K562 (cell line): ENCODE data around the gene FXR1.

ENCODE experiments used
- BHLHE40 ChIP-seq: IDR thresholded peaks from 2 replicates; pipeline ENCODE4 v1.6.1; 2011; ENCODE audit warnings: low read length, improper control_type of control experiment
- CTCF ChIP-seq, 3 experiments: IDR thresholded peaks in 2 of 3; conservative IDR thresholded peaks in 1 of 3; 2 replicates each; pipeline ENCODE4 v1.5.1; 2011 to 2012; ENCODE audit warnings: low read length in 3 of 3, mild to moderate bottlenecking in 3 of 3, control low read depth in 2 of 3, improper control_type of control experiment in 1 of 3, inconsistent platforms in 1 of 3, low read depth in 1 of 3, mixed read lengths in 1 of 3, moderate library complexity in 1 of 3; ENCODE audit not compliant: insufficient read depth in 2 of 3
- ETS1 ChIP-seq: conservative IDR thresholded peaks from 2 replicates; pipeline ENCODE4 v1.6.1; 2011; ENCODE audit warnings: low read depth, mild to moderate bottlenecking, low read length; ENCODE audit not compliant: control insufficient read depth
- FOXK2 ChIP-seq, 2 experiments: fragments of 450-650 bp; IDR thresholded peaks in 1 of 2; conservative IDR thresholded peaks in 1 of 2; 2 replicates each; pipeline ENCODE4 v1.6.1; 2016; ENCODE audit warnings: low read depth in 2 of 2, mild to moderate bottlenecking in 1 of 2
- GTF2E2 ChIP-seq: fragments of 200-800 bp; sonication (Bioruptor generic); IDR thresholded peaks from 2 replicates; pipeline ENCODE4 v1.6.1; 2016; ENCODE audit warnings: missing genetic modification characterization, missing compliant biosample characterization
- NR3C1 ChIP-seq: sonication (generic); formaldehyde crosslinking; IDR thresholded peaks from 2 replicates; pipeline ENCODE4 v1.8.1; 2022; ENCODE audit warnings: missing genetic modification reagents
- PHF8 ChIP-seq: fragments of 200-600 bp; sonication (generic); IDR thresholded peaks from 2 replicates; pipeline ENCODE4 v1.6.1; 2012; ENCODE audit warnings: mixed run types, mild to moderate bottlenecking, inconsistent platforms, low read length, moderate library complexity, borderline replicate concordance
- RAD21 ChIP-seq, 2 experiments: fragments of 250-450 bp in 1 of 2; fragments of 450-650 bp in 1 of 2; sonication (Bioruptor Pico) in 1 of 2; formaldehyde crosslinking in 1 of 2; IDR thresholded peaks in 1 of 2; conservative IDR thresholded peaks in 1 of 2; 2 replicates each; pipeline versions ENCODE4 v1.4.0 to v1.8.0; 2020 to 2022; ENCODE audit warnings: mild to moderate bottlenecking in 2 of 2, moderate library complexity in 1 of 2
- ZBTB9 ChIP-seq: fragments of 450-650 bp; formaldehyde crosslinking; IDR thresholded peaks from 2 replicates; pipeline ENCODE4 v1.4.0; 2020; ENCODE audit warnings: mild to moderate bottlenecking, moderate library complexity
- ZC3H4 ChIP-seq: sonication (generic); formaldehyde crosslinking; IDR thresholded peaks from 2 replicates; pipeline ENCODE4 v1.9.0; 2021; ENCODE audit warnings: missing genetic modification reagents, borderline replicate concordance
- ZNF217 ChIP-seq: sonication (generic); formaldehyde crosslinking; IDR thresholded peaks from 2 replicates; pipeline ENCODE4 v1.8.0; 2022; ENCODE audit warnings: mild to moderate bottlenecking, missing genetic modification reagents
- TF ChIP-seq, protein P1 (sequence below), 3 experiments: fragments of 200-800 bp in 1 of 3; sonication (Bioruptor generic) in 1 of 3; sonication (generic) in 1 of 3; formaldehyde crosslinking in 1 of 3; IDR thresholded peaks; 2 replicates each; pipeline versions ENCODE4 v1.6.1 to v1.8.0; 2016 to 2022; ENCODE audit warnings: mild to moderate bottlenecking in 2 of 3, missing compliant biosample characterization in 2 of 3, missing genetic modification characterization in 2 of 3, missing genetic modification reagents in 1 of 3

- TF ChIP-seq ZBTB9 (no peak), FOXK2 (conservative IDR thresholded peaks at IDR 0.05 in 1 of 2, IDR thresholded peaks at IDR 0.05 in 1 of 2; ENCODE audit: low read depth in 2 of 2) (no peak), NR3C1 (no peak), PHF8 (no peak), BHLHE40 (no peak), GTF2E2 (tag) (no peak), ETS1 (no peak), RAD21 (CRISPR knock-in tag; conservative IDR thresholded peaks at IDR 0.05 in 1 of 2, IDR thresholded peaks at IDR 0.05 in 1 of 2) (no peak), CTCF (IDR thresholded peaks at IDR 0.05 in 2 of 3, conservative IDR thresholded peaks at IDR 0.05 in 1 of 3; ENCODE audit: insufficient read depth in 2 of 3, low read depth in 1 of 3, low read length in 3 of 3) (no peak), ZC3H4 (CRISPR knock-in tag) (no peak), ZNF217 (CRISPR knock-in tag) (no peak)
- TF ChIP-seq, protein P1, sequence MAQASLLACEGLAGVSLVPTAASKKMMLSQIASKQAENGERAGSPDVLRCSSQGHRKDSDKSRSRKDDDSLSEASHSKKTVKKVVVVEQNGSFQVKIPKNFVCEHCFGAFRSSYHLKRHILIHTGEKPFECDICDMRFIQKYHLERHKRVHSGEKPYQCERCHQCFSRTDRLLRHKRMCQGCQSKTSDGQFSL (CRISPR knock-in tag; IDR thresholded peaks at IDR 0.05): no peak
- TF ChIP-seq, protein P1 (tag; IDR thresholded peaks at IDR 0.05): no peak
These were observed 112.7 kb downstream of the FXR1 start for GRCh38 chr3:181025204-181025603.
